22Rv1 (cell line): ENCODE measurements around the gene GAPVD1.
A peak's percentile ranks its signal among the peaks of the same experiment; 100 is the strongest.
"Not testable (repeated sequence)": the region's sequence is repeated elsewhere in the genome, so short reads cannot be mapped to it uniquely, and the experiment has no call there.

Source experiments
- H3K27ac ChIP-seq: fragments of 450-650 bp; 2 replicates; pipeline ENCODE4 v1.5.1; 2017
- ZFX ChIP-seq: fragments of 450-650 bp; IDR thresholded peaks from 2 replicates; pipeline ENCODE4 v1.6.1; 2017; ENCODE audit warnings: antibody characterized with exemption, borderline replicate concordance
- TF ChIP-seq, protein P1 (sequence below): fragments of 450-650 bp; IDR thresholded peaks from 2 replicates; pipeline ENCODE4 v1.5.1; 2017; ENCODE audit warnings: mild to moderate bottlenecking

GAPVD1 gene

DNA sequence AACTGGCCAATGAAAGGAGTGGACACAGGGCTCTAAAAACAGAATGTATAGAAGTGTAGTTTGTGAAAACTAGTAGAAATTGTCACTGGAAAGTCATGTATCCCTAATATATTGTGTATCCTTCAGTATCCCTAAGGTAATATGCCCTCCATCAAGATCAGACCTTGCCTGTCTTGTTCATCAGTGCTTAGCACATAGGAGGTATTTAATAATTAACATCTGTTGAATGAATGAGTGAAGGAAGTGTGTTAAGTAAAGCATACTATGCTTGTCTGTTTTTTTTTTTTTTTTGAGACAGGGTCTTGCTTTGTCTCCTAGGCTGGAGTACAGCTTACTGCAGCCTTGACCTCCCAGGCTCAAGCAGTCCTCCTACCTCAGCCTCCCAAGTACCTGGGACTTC is 15.8 kb downstream of the GAPVD1 start:
- no peak overlapping the region for H3K27ac ChIP-seq
- no peak for TF ChIP-seq ZFX
- TF ChIP-seq, protein P1, sequence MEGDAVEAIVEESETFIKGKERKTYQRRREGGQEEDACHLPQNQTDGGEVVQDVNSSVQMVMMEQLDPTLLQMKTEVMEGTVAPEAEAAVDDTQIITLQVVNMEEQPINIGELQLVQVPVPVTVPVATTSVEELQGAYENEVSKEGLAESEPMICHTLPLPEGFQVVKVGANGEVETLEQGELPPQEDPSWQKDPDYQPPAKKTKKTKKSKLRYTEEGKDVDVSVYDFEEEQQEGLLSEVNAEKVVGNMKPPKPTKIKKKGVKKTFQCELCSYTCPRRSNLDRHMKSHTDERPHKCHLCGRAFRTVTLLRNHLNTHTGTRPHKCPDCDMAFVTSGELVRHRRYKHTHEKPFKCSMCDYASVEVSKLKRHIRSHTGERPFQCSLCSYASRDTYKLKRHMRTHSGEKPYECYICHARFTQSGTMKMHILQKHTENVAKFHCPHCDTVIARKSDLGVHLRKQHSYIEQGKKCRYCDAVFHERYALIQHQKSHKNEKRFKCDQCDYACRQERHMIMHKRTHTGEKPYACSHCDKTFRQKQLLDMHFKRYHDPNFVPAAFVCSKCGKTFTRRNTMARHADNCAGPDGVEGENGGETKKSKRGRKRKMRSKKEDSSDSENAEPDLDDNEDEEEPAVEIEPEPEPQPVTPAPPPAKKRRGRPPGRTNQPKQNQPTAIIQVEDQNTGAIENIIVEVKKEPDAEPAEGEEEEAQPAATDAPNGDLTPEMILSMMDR, result no peak

DNA sequence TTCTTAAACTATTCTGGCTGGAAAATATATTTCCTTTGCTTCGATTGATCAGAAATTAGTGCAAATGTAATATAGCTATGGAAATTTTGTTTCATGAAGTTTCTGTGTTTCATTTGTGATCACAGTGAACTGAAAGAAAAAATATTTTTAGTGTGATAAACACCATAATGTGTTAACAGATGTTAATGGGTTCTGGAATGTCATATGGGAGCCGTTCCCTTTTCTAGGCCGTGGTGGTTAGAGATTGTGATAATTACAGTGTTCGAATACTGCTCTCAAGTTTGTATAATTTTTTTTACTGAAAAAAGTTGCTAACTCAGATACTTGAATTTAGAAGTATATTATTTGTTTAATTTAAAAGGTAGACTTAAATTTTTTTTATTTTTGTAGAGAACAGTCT is 19.3 kb downstream of the GAPVD1 start:
- H3K27ac ChIP-seq, result no peak overlapping the region
- TF ChIP-seq, protein P1, result no peak
- no peak for TF ChIP-seq ZFX

DNA sequence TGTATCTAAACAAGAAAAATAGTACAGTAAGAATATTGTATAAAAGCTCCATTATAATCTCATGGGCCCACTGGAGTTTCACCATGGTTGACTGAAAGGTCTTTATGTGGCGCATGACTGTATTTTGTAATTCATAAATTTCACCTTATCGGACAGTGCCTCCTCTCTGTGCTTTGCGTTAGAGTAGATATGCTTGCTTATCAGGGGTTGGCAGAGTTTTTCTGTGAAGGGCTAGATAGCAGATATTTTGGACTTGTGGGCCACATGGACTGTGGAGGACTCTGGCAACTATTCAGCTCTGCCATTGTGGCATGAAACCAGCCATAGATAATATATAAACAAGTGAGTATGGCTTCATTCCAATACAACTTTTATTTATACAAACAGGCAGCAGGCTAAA is 23.2 kb downstream of the GAPVD1 start:
- no peak overlapping the region for H3K27ac ChIP-seq
- no peak for TF ChIP-seq ZFX
- TF ChIP-seq, protein P1, result no peak

DNA sequence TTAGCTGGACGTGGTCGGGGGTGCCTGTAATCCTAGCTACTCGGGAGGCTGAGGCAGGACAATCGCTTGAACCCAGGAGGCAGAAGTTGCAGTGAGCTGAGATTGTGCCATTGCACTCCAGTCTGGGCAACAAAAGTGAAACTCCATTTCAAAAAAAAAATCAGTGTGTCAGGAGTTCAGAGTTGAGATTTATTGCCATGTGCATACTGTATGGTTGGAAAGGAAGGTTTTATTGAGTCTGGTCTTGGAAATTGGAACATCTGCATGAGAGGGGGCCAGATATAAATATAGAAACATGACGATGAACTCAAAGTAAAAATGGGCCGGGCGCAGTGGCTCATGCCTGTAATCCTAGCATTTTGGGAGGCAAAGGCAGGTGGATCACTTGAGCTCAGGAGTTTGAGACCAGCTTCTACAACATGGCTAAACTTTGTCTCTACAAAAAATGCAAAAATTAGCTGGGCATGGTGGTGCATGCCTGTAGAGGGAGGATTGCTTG is 25.4 kb downstream of the GAPVD1 start:
- not testable (repeated sequence) for H3K27ac ChIP-seq

DNA sequence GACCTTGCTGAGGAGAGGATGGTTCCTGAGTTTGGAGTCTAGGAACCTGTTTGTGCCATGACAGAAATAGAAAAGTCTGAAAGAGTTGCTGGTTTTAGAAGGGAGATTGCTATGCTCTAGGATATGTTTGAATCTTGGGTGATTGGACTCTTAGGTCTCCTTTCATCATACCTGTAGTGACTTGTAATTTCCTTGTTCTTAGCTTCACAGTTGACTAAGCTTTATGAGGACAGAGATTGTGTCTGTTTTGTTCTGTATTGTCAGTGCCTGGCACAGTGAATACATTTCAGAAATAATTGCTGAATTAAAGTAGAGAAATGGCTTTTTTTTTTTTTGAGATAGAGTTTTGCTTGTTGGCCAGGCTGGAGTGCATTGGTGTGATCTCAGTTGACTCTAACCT is 31.5 kb downstream of the GAPVD1 start:
- H3K27ac ChIP-seq, result no peak overlapping the region
- TF ChIP-seq, protein P1, result no peak
- no peak for TF ChIP-seq ZFX

DNA sequence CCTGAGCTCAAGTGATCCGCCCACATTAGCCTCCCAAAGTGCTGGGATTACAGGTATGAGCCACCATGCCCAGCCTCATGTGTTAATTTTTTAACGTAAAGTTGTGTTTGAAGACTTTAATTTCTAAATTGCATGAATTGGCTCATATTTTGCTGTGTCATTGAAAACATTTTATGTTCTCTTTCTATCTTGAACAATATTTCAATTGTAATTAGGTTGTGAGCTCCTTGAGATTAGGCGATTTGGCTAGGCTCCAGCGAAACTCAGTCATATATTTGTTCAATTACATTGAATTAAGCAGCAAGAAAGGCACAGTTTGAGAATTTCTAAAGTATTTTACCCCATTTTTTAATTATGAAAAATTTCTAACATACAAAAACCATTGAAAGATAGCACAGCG is 34.0 kb downstream of the GAPVD1 start:
- TF ChIP-seq, protein P1, result no peak
- TF ChIP-seq ZFX, result no peak
- H3K27ac ChIP-seq, result no peak overlapping the region

DNA sequence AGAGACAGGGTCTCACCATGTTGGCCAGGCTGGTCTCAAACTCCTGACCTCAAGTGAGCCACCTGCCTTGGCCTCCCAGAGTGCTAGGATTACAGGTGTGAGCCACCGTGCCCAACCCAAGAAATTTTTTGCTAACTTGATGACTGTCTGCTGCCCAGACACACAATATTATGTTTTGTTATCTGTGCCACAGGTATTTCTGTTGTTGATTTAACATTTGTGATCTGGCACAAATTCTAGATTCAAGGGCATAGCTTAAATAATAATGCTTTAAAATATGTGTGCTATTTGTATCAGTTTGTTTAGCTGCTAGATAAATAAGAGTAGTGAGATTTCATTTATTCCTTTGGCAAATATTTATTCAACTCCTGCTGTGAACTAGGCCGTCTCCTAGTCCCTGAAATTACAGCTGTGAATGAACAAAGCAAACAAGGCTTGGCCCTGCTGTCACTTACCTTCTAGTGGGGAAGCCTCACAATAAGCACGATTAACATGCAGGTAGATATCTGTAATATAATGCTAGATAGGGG is 35.3 kb downstream of the GAPVD1 start:
- H3K27ac ChIP-seq, result peak overlapping the region; percentile 43
- no peak for TF ChIP-seq ZFX
- TF ChIP-seq, protein P1, result no peak

DNA sequence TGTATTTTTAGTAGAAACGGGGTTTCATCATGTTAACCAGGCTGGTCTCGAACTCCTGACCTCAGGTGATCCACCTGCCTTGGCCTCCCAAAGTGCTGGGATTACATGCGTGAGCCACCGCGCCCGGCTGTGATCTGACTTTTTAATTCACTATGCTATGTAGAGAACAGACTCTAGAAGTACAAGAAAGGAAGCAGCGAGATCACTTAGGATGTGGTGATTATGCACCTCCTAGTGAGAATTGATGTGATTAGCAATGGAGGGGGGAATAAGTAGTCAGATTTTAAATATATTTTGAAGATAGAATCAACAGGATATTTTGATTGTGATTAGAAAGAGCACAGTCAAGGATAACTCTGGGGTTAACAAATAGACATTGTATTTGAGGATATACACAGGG is 36.3 kb downstream of the GAPVD1 start:
- TF ChIP-seq, protein P1, result no peak
- no peak for TF ChIP-seq ZFX
- H3K27ac ChIP-seq, result no peak overlapping the region
